ENCODE measurements around the gene GATB.
"Not testable (repeated sequence)": the region's sequence is repeated elsewhere in the genome, so short reads cannot be mapped to it uniquely, and the experiment has no call there.

Gene GATB

DNA sequence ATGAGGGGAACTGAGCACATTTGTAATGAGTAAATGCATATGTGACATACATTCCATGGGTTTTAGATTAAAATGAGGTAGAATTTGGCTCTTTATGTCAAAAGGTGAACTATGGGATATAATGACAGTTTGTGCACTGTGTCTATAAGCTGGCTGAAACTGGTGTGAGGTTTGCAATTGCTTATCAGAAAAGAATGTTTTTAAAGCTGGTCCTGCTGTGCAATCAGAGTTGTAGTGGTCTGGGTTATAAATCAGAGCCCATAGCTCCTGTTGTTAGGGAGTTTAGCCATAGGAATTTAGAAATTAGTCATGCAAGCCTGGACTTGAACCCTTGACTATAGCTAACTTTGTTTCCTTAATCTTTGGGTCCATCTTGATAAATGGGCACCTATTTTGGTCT, 23.1 kb upstream of the GATB start:
- DNase-seq = no peak

DNA sequence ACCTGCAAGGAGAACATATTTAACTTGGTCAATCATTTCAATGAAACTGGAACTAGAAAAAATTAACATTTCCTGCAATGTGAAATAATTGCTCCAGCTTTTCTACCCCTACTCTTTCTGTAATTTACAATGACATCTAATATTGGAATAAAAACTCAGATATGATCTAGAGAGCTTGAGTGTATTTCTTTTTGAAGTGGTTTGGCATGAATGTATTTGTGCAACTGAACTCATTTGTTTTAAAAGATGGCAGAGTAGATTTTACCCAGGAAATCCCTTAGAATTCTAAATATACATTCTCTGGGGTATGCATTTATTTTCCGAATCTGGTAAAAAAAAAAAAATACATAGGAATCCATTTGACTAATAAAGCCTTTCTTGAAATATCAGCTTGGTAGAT, 21.5 kb upstream of the GATB start:
- DNase-seq = no peak

DNA sequence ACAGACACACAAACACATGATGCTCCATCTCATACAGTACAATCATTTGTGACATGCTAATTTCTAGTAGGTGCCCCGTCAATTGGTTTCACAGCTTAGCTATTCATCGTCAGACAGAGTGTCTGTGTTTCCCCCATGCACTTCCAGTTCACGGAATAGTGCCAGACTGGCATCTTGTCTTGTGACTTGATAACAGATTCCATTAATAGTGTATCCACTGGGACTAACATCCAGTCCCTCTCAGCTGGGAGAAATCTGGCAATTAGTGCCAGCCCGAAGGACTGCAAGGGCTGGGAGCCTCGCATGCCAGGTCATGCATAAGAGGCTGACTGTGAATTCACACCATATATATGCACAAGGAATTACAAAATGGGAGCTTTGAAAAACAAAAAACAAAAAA, 20.2 kb upstream of the GATB start:
- DNase-seq = no peak

DNA sequence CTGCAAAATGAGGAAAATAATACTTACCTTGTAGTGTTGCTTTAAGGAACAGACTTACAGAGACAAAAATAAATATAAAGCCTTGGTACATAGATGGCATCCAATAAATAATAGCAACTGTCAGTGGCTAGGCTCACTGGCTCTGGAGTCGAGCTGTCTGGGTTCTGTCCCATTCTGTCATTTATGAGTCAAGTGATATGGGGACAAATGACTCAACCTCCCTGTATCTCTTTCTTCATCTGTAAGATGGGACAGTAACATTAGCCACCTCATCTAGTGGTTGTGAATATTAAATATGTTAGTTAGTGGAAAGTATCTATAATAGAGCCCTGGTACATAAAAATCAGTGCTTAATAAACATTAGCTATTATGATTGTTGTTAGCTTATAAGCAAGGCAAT, 16.7 kb upstream of the GATB start:
- DNase-seq = no peak

DNA sequence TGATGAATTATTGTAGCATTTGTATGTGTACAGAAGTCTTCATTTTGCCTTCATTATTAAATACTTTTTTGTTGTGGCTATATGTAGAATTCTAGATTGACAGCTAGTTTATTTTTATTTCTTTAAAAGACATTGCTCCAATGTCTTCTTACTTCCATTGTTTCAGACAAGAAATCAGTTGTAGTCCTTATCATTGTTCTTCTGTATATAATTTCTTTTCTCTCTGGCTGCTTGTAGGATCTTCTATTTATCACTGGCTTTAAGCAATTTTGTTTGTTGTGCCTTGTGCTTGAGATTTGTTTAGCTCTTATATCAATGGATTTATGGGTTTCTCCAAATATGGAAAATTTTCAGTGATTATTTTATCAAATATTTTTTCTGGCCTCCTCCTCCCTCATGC, 13.5 kb upstream of the GATB start:
- no peak for DNase-seq

DNA sequence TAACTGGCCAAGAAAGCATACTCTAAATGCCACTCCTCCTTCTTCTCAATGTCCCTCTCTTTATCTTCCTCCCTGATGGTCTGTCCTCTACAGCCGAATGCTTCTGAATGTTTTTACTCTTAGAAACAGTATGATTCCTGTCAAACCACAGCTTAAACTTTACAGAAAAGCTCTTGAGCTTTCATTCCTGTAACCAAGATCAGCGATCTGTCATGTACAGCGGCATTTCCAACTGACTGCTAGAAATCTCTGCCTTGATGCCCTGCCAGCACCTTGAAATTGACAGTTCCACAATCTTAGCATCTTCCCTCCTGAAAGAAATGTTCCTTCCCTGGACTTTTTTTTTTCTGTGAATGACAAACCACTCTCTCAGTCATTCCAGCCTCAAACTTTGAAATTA, 11.5 kb upstream of the GATB start:
- no peak for DNase-seq

DNA sequence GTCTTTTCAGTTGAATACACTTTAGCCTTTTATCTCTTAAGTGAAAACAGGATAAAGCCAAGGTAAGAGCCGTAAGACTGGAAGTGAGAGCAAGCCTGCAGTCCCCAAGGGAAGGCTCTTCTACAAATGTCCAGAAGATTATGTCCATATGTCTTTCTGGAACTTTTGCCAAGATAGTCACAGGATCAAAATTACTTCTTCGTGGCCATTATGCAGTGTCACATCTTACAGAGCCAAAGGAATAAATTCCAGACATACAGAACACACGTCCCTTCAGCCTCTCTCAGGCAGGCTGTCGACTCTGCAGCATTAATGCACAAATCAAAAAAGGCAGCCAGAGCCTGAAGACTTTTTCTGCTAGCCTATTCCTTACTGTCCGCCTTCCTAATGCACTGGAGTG, 10.9 kb upstream of the GATB start:
- DNase-seq = no peak

DNA sequence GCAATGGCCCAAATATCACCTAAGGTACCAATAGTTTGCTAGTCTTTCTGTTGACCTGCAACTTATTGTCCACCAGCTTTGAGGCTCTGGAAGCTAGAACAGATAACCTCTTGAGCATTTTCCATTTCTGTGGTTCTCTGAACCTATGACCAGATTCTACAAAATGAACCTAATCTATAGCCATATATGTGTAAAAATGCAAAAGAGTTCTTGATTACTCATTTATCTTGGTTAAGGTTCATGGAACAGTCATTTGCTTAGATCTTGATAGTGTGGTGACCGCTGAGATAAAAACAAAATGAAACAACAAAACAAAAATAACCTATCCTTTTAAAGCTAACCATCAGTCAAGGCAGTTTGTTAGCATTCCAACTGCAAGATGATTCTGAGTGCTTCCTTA, 9.3 kb upstream of the GATB start:
- no peak for DNase-seq

DNA sequence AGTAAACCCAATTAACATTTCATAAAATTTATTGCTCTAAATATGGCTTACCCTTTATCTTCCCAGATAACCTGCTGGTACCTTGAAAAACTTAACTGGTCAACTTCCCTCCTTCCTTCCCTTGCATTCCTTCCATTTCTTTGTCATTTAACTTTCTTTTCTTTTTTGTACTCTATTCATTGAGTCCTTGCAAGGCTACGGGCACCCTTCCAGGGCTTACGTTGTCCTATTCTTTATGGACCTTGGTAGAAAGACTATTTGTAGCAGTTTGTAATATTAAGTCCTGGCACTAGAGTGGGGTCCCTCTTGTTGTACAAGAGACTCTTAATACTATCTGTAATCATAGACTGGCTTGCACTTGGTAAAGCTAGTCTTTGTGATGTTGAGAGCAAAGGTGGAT, 8.0 kb upstream of the GATB start:
- no peak for DNase-seq

DNA sequence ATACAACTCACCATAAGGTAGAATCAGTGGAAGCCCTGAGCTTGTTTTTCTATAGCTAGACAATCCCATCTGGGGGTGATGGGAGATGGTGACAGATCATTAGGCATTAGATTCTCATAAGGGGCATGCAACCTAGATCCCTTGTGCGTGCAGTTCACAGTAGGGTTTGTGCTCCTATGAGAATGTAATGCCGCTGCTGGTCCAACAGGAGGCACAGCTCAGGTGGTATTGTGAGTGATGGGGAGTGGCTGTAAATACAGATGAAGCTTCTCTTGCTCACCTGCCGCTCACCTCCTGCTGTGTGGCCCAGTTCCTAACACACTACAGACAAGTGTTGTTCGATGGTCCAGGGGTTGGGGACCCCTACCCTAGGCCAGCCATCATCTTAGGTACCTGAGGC, 5.9 kb upstream of the GATB start:
- DNase-seq = no peak

DNA sequence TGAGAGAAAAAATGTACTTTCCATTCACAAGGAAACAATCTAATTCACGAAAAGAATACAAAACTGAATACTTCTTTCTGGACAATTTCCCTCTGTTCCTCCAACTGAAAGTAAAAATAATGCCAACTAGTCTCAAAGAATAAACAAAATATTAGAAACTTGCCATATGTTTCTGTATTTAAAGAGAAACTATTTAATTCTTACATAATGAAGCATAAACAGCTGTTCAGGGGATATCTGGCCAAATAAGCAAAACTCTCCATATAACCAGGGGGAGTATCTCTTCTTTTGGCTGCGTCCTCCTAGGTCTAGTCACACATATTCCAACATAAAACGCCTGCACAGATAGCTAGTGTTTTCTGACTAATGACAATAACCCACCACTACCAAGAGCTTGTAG, 805 bp downstream of the GATB start:
- no peak for DNase-seq

DNA sequence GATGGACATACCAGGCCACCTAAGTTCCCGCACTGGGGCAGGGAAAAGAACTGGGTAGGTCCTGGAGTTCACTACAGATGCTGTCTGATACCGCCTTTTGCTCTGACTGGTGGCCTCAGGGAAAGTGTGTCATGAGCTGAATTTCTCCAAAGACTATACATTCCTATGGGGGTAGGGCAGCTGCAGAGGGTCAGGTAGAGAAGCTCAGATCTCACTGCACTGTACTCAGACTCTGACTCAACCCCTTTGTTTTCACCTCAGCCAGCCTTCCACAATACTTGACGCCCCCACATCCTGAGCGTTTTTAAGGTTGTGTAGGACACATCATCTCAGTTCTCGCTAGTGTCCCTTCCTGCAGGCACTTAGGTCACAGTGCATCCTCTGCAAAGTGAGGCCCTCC, 7.8 kb downstream of the GATB start:
- DNase-seq = no peak

DNA sequence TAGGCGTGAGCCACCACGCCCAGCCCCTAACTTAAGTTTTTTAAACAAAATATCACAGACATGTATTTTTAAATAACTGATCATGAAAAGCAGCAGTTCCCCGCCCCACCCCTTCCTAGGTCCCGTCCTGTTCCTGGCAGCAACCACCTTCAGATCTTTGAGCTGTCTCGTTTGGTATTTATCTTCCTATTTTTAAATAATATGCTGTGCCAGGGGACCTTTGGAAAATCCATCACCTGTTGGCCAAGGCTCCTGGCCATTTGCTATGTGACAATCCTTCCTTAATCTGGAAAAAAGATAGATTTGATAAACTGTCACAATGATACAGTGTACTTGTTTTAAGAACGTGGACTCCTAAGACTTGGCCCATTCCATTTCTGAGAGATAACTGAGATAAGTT, 10.7 kb downstream of the GATB start:
- no peak for DNase-seq

DNA sequence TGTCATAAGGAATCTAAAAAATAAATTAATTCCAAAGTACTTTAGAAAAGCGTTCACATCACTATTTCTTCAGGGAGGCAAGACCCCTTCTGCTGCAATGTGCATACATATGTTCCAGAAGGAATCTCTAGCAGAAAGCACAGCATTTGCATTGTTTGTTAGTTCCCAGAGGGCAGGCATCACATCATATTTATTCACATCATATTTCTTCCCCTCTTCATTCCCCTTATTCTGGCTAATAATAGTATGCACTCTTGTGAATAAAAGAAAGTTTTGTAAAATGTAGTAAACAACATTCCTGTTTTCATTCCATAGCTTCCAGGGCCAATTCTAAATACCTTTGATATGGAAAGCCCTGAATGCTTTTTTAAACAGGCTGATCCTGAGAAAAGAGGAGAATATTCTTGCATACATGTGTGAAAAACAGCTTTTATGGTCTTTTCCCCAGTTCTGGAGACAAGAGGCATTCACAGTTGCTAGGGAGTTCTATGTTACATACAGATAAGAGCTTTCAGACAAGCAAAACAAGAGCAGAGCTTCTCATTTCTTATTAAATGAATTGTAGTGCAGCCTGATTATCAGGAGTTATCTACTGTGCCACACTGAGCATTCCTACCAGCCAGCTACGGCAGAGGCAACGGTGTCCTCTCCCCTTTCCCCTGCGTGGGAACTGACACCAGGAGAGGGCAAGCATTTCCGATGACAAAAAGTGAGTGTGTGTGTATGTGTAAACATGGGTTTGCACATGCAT, 15.2 kb downstream of the GATB start:
- DNase-seq = peak; percentile 48

DNA sequence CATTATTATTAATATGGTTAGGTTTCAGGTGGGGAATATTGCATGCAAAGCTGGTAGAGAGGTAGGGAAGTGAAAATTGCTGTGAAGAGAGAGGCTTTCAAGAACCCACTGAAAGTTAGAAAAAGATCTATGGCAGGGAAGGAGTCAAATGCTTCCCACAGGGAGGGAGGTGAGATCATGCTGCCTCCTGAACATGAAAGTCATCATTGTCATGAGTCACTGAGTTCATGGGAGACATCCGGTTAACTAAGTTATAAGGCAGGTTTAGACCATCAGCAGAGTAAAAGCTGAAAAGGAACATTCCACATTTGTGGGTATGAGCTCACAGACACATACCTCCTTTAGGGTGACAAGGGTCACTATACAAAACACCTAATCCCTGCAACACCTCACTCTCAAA, 16.2 kb downstream of the GATB start:
- peak; percentile 83 for DNase-seq

DNA sequence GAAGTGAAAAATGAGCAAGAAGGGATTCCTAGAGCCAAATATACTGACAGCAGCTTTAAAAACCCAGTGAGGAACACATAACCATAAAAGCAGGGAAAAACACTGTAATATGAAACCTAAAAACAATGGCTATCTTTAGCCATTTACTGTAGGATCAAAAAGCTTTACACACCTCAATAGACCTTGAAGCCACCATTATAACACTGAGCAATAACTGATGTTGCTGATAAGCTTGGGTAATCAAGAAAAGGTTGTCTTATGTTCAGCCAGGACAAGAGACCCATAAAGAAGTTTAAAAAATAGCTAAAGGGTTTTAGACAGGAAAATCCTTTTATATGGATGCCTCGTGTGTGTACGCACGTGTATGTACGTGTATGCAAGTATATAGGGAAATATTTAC, 16.9 kb downstream of the GATB start:
- DNase-seq = no peak

DNA sequence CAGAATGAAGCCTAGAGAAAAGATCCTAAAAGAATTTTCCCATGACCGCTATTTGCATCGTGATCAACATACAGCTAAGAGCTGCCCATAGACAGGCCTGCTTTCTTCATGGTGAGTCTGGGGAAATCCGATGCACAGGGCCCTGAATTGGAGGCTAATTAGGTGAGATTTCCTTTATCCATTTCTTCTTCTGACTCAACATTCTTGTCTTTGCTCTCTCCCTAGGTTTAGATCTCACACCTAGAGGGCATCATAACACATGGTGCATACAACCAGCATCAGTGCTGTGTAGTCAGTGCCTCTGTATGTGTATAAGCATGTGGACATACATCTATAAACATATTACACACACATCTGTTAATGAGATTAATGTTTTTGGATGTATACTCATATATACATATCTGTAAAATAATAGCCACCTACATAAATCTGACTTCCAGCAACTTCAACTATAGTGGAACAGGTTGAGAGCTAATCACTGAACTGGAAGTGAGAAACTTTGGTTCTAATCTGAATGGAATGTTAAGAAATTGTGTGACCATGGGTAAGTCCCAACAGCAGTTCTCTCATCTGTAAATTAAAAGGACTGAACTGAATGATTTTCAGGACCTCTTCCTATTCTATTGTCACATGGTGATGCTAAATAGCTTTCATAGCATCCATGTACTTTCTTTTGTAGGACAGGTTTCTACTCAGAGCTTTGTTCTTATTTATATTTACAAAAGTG, 17.5 kb downstream of the GATB start:
- peak; percentile 3 for DNase-seq

DNA sequence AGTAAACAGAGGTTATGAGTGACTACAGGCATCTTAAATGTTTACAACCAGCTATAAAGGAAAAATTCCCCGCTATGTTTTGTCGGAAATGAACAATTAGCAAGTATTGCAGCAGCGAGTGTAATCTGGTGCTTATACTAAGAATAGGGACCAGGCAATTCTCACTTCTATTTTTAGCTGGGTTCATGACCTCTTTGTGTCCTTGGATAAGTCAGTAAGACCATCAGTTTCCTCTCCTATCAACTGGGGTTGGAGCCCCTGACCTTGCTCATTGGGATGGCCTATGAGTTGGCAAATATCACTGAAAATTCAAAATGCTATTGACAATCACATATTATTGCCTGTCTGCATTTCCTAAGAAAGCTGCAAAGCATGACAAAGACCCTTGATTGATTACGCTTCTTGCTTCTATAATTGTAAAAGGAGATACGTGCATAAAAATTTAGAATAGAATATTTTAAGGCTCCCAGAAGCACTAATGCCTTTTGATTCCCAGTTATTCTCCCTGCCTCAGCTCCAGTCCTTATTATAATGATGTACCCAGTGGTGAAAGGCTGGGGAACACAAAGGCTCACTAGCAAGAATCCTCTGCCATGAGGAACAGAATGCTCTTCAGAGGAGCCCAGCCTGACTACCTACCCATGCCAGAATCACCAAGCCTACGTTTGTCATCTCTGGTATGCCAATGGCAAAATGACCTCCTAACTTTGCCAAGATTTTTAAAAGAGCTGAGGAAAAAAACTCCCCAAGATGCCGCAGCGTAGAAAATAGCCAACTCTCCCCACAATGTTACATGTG, 21.9 kb downstream of the GATB start:
- no peak for DNase-seq

DNA sequence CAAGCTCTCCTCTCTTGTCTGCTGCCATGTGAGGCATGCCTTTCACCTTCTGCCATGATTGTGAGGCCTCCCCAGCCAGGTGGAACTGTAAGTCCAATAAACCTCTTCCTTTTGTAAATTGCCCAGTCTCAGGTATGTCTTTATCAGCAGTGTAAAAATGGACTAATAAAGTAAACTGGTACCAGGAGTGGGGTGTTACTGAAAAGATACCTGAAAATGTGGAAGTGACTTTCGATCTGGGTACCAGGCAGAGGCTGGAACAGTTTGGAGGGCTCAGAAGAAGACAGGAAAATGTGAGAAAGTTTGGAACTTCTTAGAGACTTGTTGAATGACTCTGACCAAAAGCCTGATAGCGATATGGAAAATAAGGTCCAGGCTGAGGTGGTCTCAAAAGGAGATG, 24.0 kb downstream of the GATB start:
- DNase-seq = not testable (repeated sequence)

DNA sequence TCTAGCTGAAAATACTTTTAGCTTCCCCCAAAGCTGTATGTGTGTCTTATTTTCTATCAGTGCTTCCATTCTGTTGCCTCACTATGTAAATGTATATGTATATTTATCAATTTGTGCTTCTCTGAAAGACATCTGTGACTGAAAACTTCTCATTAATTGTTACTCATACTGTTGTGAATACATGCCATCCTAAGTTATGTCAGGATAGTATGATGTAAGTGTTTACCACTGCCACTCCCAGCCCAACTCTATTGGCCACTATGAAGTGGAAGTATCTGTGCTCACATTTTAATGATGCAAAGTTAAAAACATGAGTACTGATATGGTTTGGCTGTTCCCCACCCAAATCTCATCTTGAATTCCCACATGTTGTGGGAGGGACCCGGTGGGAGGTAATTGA, 24.4 kb downstream of the GATB start:
- DNase-seq = no peak

DNA sequence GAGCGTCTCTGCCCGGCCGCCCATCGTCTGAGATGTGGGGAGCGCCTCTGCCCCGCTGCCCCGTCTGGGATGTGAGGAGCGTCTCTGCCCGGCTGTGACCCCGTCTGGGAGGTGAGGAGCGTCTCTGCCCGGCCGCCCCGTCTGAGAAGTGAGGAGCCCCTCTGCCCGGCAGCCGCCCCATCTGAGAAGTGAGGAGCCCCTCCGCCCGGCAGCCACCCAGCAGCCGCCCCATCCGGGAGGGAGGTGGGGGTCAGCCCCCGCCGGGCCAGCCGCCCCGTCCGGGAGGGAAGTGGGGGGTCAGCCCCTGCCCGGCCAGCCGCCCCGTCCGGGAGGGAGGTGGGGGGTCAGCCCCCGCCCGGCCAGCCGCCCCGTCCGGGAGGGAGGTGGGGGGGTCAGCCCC, 29.1 kb downstream of the GATB start:
- not testable (repeated sequence) for DNase-seq

DNA sequence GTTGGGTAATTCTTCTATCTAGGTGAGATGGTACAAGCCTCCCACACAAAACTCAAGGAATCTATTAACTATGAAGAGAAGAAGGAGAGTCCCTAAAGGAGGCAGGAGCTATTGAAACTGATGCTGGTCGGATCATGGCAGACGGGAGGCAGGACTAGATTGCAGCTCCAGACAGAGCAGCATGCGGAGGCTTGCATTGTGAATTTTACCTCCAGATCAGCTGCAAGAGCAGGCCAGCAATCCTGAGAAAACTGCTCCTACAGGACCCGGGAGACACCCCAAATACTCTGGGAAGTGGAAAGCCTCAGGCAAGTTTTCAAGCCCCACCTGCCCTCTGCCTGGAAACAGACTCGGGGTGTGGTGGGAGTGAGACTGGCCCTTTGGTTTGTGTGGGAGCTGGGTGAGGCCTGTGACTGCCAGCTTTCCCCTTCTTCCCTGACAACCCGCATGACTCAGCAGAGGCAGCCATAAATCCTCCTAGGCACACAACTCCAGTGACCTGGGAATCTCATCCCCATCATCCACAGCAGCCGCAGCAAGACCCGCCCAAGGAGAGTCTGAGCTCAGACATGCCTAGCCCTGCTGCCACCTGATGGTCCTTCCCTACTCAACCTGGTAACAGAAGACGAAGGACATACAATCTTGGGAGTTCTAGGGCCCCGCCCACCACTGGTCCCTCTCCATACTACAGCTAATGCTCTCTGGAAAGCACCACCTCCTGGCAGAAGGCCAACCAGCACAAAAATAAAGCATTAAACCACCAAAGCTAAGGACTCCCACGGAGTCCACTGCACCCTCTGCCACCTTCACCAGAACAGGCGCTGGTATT, 30.9 kb downstream of the GATB start:
- no peak for DNase-seq

DNA sequence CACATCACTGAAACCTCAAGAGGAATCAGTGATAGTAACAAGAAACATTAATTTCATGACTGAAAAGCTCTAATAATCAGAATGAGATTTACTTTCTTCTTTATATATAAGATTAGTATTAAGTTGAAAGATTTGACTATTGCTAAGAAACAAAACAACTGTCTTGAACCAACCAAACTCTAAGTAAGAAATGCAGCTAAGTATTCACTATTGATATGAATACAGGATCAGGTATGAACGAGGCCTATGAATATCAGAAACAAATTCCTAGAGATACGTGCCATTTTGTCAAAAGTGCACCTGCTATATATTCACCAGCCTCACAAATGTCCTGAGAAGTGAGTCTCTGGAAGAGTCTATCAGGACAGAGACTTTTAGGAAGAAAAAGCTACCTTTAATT, 32.1 kb downstream of the GATB start:
- no peak for DNase-seq

Data from HCEC 1CT (cell line).